Lung (tissue), 12 donors: ENCODE data around the gene EID1. TPM values are rescaled to one million over a fixed set of nuclear protein-coding genes. Genes with fewer than 3 reads are reported as not detected.

Source experiments
- ATAC-seq: fragments of 200-7000 bp; cut with Tn5 transposase; one replicate; pipeline ENCODE4 v1.9.1; 2020; ENCODE audit warnings: moderate number of reproducible peaks; ENCODE audit not compliant: insufficient read depth, low FRiP score
- DNase-seq, 3 donors: peaks; one replicate each; pipeline ENCODE4 v3.0.0-alpha.2; 2013 to 2017
- H3K27ac ChIP-seq, 2 donors: one replicate each; pipeline ENCODE4 v1.5.1; 2013; ENCODE audit warnings: mild to moderate bottlenecking in 2 of 2, moderate library complexity in 2 of 2, control low read depth in 1 of 2, inconsistent platforms in 1 of 2, low read depth in 1 of 2, low read length in 1 of 2
- H3K27me3 ChIP-seq, 3 donors: one replicate each; pipeline ENCODE4 v1.5.1; 2013; ENCODE audit warnings: low read length in 2 of 3; ENCODE audit not compliant: control insufficient read depth in 3 of 3, insufficient read depth in 3 of 3
- H3K36me3 ChIP-seq, 4 donors: one replicate each; pipeline ENCODE4 v1.5.1; 2013; ENCODE audit warnings: low read length in 4 of 4, mild to moderate bottlenecking in 1 of 4, moderate library complexity in 1 of 4; ENCODE audit not compliant: control insufficient read depth in 4 of 4, insufficient read depth in 4 of 4
- H3K4me1 ChIP-seq, 5 donors: one replicate each; pipeline ENCODE4 v1.5.1; 2013; ENCODE audit warnings: low read length in 5 of 5, mild to moderate bottlenecking in 2 of 5, moderate library complexity in 1 of 5; ENCODE audit not compliant: control insufficient read depth in 5 of 5, insufficient read depth in 5 of 5
- H3K4me3 ChIP-seq: one replicate; pipeline ENCODE4 v1.5.1; 2013; ENCODE audit warnings: mild to moderate bottlenecking, control low read depth, moderate library complexity
- H3K9ac ChIP-seq, 2 donors: one replicate each; pipeline ENCODE4 v1.5.1; 2013; ENCODE audit warnings: low read length in 2 of 2, control low read depth in 1 of 2; ENCODE audit not compliant: insufficient read depth in 1 of 2
- H3K9me3 ChIP-seq, 4 donors: one replicate each; pipeline ENCODE4 v1.5.1; 2013; ENCODE audit warnings: low read length in 3 of 4, mild to moderate bottlenecking in 1 of 4, moderate library complexity in 1 of 4; ENCODE audit not compliant: control insufficient read depth in 4 of 4, insufficient read depth in 3 of 4
- CTCF ChIP-seq: IDR thresholded peaks from 2 replicates; pipeline ENCODE4 v1.5.1; 2012; ENCODE audit warnings: mild to moderate bottlenecking; ENCODE audit errors: control extremely low read depth, extremely low read depth
- WGBS, 2 donors: extraction: QIAGEN DNeasy Blood & Tissue Kit; methylation state at CpG; one replicate each; pipeline ENCODE4 v1.1.7; 2013; 5-methylcytosine and 5-hydroxymethylcytosine counted together
- polyA plus RNA-seq, 2 donors: library from polyadenylated mRNA; stranded (reverse); fragments of 200-250 nt; gene quantifications; one replicate each; pipeline ENCODE4 v1.2.1, GENCODE V29; 2013
- total RNA-seq, 2 donors: library from RNA; depleted of rRNA in 1 of 2; stranded (reverse); fragments of >200 nt in 1 of 2; gene quantifications; one replicate each; pipeline ENCODE4 v1.2.1, GENCODE V29; 2014 to 2021
- donor health status: control.
- donor health status: control.
- donor health status: Bipolar disorder and iron deficiency.
- donor health status: healthy.
- donor health status: DM: yes; HTN: yes; CAD: no.

EID1 gene
- total and polyA plus RNA-seq, 4 donors: 82.7 to 139 (median 86.6) TPM

- no peak overlapping the region for H3K9ac ChIP-seq
- DNase-seq (no peak), ATAC-seq (no peak)
- peaks cover 0 to 8% (median 7%) of the 10 kb centered on the region in 4 donors for H3K9me3 ChIP-seq
- no peak for TF ChIP-seq CTCF
- no peaks in the 10 kb centered on the region for H3K27me3 ChIP-seq
- H3K4me3 ChIP-seq: no peak overlapping the region
- no peak overlapping the region for H3K27ac ChIP-seq
- no peaks in the 10 kb centered on the region for H3K4me1 ChIP-seq
- no peaks in the 10 kb centered on the region for H3K36me3 ChIP-seq
Measured at GRCh38 chr15:48832648-48833047, 45.3 kb upstream of the EID1 start.

- H3K27me3 ChIP-seq: no peaks in the 10 kb centered on the region
- no peaks in the 10 kb centered on the region for H3K4me1 ChIP-seq
- H3K9ac ChIP-seq: no peak overlapping the region
- H3K4me3 ChIP-seq: no peak overlapping the region
- H3K27ac ChIP-seq: no peak overlapping the region
- H3K9me3 ChIP-seq: peaks cover 0 to 8% (median 7%) of the 10 kb centered on the region in 4 donors
- DNase-seq (no peak), ATAC-seq (no peak)
- H3K36me3 ChIP-seq: no peaks in the 10 kb centered on the region
- no peak for TF ChIP-seq CTCF
Measured at GRCh38 chr15:48833526-48834239, 44.3 kb upstream of the EID1 start.

GRCh38 chr15:48834756-48835155 is 43.2 kb upstream of the EID1 start:
- DNase-seq (no peak), ATAC-seq (no peak)
- no peak for TF ChIP-seq CTCF
- peaks cover 0 to 8% (median 7%) of the 10 kb centered on the region in 4 donors for H3K9me3 ChIP-seq
- H3K27ac ChIP-seq: no peak overlapping the region
- WGBS, 2 donors: 89 to 95% methylated on average over 5 of the region's 5 CpGs
- no peak overlapping the region for H3K4me3 ChIP-seq
- H3K9ac ChIP-seq: no peak overlapping the region
- no peaks in the 10 kb centered on the region for H3K4me1 ChIP-seq
- H3K36me3 ChIP-seq: no peaks in the 10 kb centered on the region
- H3K27me3 ChIP-seq: no peaks in the 10 kb centered on the region

GRCh38 chr15:48842501-48842900 is 35.4 kb upstream of the EID1 start:
- WGBS, 2 donors: 77 to 95% methylated on average over 6 of the region's 6 CpGs
- no peak overlapping the region for H3K4me3 ChIP-seq
- ATAC-seq (no peak), DNase-seq (no peak)
- no peak overlapping the region for H3K27ac ChIP-seq
- H3K9me3 ChIP-seq: no peaks in the 10 kb centered on the region
- no peak for TF ChIP-seq CTCF
- no peaks in the 10 kb centered on the region for H3K4me1 ChIP-seq
- no peaks in the 10 kb centered on the region for H3K36me3 ChIP-seq
- H3K27me3 ChIP-seq: no peaks in the 10 kb centered on the region
- H3K9ac ChIP-seq: no peak overlapping the region
